ENCODE measurements around the gene DTHD1. TPM values are rescaled to one million over a fixed set of nuclear protein-coding genes. Genes with fewer than 3 reads are reported as not detected.
A peak's percentile ranks its signal among the peaks of the same experiment; 100 is the strongest.

The DTHD1 gene
- polyA plus RNA-seq, 3 donors: not detected

- Mint-ChIP-seq H3K4me1 (peaks cover 24% of the 10 kb centered on the region), H3K27ac (peak overlapping the region in 1 of 7 donors; percentile 6)
Observed at GRCh38 chr4:36285784-36286480, 4.5 kb downstream of the DTHD1 start.

GRCh38 chr4:36286481-36286871 lies 5.1 kb downstream of the DTHD1 start:
- H2AFZ ChIP-seq (ENCODE audit: insufficient read depth, low read depth, low read length, poor library complexity, severe bottlenecking): no peak overlapping the region
- H3K4me3 ChIP-seq (replicated peaks in 1 of 3; ENCODE audit: low read depth in 2 of 3, low read length in 3 of 3): no peak overlapping the region

More at GRCh38 chr4:36285784-36286480, 4.5 kb downstream of the DTHD1 start:
- intact Hi-C loops (cut with micrococcal nuclease): no loop called here
- Histone ChIP-seq H4K20me1 (ENCODE audit: insufficient read depth, low read length) (no peaks in the 10 kb centered on the region), H3K4me1 (ENCODE audit: control insufficient read depth in 1 of 2, insufficient read depth in 2 of 2, low read length in 2 of 2) (peaks cover 13 to 22% of the 10 kb centered on the region in 2 donors), H3K79me2 (ENCODE audit: insufficient read depth, low read length) (no peaks in the 10 kb centered on the region), H3K27ac (ENCODE audit: low read depth in 1 of 2, low read length in 2 of 2) (no peak overlapping the region), H3K4me2 (replicated peaks; ENCODE audit: extremely low read depth, low read length, poor library complexity, severe bottlenecking) (no peak overlapping the region), H2AFZ (ENCODE audit: insufficient read depth, low read depth, low read length, poor library complexity, severe bottlenecking) (no peak overlapping the region), H3K9me3 (replicated peaks in 1 of 2; ENCODE audit: control insufficient read depth in 1 of 2, insufficient read depth in 1 of 2, low read length in 2 of 2) (no peaks in the 10 kb centered on the region), H3K4me3 (replicated peaks in 1 of 3; ENCODE audit: low read depth in 2 of 3, low read length in 3 of 3) (no peak overlapping the region), H3K36me3 (replicated peaks in 1 of 2; ENCODE audit: control insufficient read depth in 1 of 2, insufficient read depth in 2 of 2, low read length in 2 of 2) (no peaks in the 10 kb centered on the region), H3K9ac (ENCODE audit: insufficient read depth, low read length, poor library complexity, severe bottlenecking) (no peak overlapping the region), H3K27me3 (ENCODE audit: control insufficient read depth in 2 of 2, insufficient read depth in 2 of 2, low read length in 2 of 2) (no peaks in the 10 kb centered on the region)
- Mint-ChIP-seq H3K9me3 (no peaks in the 10 kb centered on the region), H3K4me3 (no peak overlapping the region), H3K27me3 (ENCODE audit: low read depth in 3 of 3) (peaks cover 0 to 1% (median 0%) of the 10 kb centered on the region in 3 donors), H3K36me3 (no peaks in the 10 kb centered on the region)
- WGBS (ENCODE audit: insufficient coverage): 0% methylated on average over 1 of the region's 6 CpGs
- DNase-seq: peak; percentile 30 to 76 (median 63)
- no peak for TF ChIP-seq CTCF (IDR thresholded peaks at IDR 0.05)

More at GRCh38 chr4:36286481-36286871, 5.1 kb downstream of the DTHD1 start:
- H3K9me3 Mint-ChIP-seq: no peaks in the 10 kb centered on the region
- Histone ChIP-seq H3K9ac (ENCODE audit: insufficient read depth, low read length, poor library complexity, severe bottlenecking) (no peak overlapping the region), H3K79me2 (ENCODE audit: insufficient read depth, low read length) (no peaks in the 10 kb centered on the region), H3K4me2 (replicated peaks; ENCODE audit: extremely low read depth, low read length, poor library complexity, severe bottlenecking) (no peak overlapping the region), H3K36me3 (replicated peaks in 1 of 2; ENCODE audit: control insufficient read depth in 1 of 2, insufficient read depth in 2 of 2, low read length in 2 of 2) (no peaks in the 10 kb centered on the region), H3K9me3 (replicated peaks in 1 of 2; ENCODE audit: control insufficient read depth in 1 of 2, insufficient read depth in 1 of 2, low read length in 2 of 2) (no peaks in the 10 kb centered on the region), H4K20me1 (ENCODE audit: insufficient read depth, low read length) (no peaks in the 10 kb centered on the region), H3K27me3 (ENCODE audit: control insufficient read depth in 2 of 2, insufficient read depth in 2 of 2, low read length in 2 of 2) (no peaks in the 10 kb centered on the region), H3K27ac (ENCODE audit: low read depth in 1 of 2, low read length in 2 of 2) (no peak overlapping the region), H3K4me1 (ENCODE audit: control insufficient read depth in 1 of 2, insufficient read depth in 2 of 2, low read length in 2 of 2) (peaks cover 13 to 22% of the 10 kb centered on the region in 2 donors)
- no peaks in the 10 kb centered on the region for H3K36me3 Mint-ChIP-seq
- 86% methylated on average over 1 of the region's 4 CpGs for WGBS (ENCODE audit: insufficient coverage)
- H3K27ac Mint-ChIP-seq: peak overlapping the region in 1 of 7 donors; percentile 6
- H3K4me1 Mint-ChIP-seq: peaks cover 24% of the 10 kb centered on the region
- intact Hi-C loops (cut with micrococcal nuclease): no loop called here
- H3K4me3 Mint-ChIP-seq: no peak overlapping the region
- no peak for TF ChIP-seq CTCF (IDR thresholded peaks at IDR 0.05)
- DNase-seq: no peak
- H3K27me3 Mint-ChIP-seq (ENCODE audit: low read depth in 3 of 3): peaks cover 0 to 1% (median 0%) of the 10 kb centered on the region in 3 donors
